Activated naive CD8-positive, alpha-beta T cell treated with anti-CD3 and anti-CD28 coated beads, Interleukin-2, amount 50 U/mL, for 24 hours (primary cell): Measurements from ENCODE around the gene VPS11.

Experiments used
- ATAC-seq: fragments of 150-1000 bp; cut with Tn5 transposase; one replicate; pipeline ENCODE4 v1.10.0; 2021
- DNase-seq: peaks from one replicate; pipeline ENCODE4 v3.0.0; 2021
- H3K27ac Mint-ChIP-seq: one replicate; pipeline ENCODE4 v1.8.0; 2021; ENCODE audit warnings: mild to moderate bottlenecking, mixed read lengths
- H3K27me3 Mint-ChIP-seq: one replicate; pipeline ENCODE4 v1.8.0; 2021; ENCODE audit warnings: mixed read lengths
- H3K36me3 Mint-ChIP-seq: one replicate; pipeline ENCODE4 v1.8.0; 2021; ENCODE audit warnings: low read depth, mixed read lengths
- H3K4me1 Mint-ChIP-seq: one replicate; pipeline ENCODE4 v1.8.0; 2021; ENCODE audit warnings: mixed read lengths
- H3K4me3 Mint-ChIP-seq: one replicate; pipeline ENCODE4 v1.8.0; 2021; ENCODE audit warnings: mild to moderate bottlenecking, moderate library complexity, mixed read lengths
- H3K9me3 Mint-ChIP-seq: one replicate; pipeline ENCODE4 v1.8.0; 2021; ENCODE audit warnings: mixed read lengths

VPS11 gene

DNA sequence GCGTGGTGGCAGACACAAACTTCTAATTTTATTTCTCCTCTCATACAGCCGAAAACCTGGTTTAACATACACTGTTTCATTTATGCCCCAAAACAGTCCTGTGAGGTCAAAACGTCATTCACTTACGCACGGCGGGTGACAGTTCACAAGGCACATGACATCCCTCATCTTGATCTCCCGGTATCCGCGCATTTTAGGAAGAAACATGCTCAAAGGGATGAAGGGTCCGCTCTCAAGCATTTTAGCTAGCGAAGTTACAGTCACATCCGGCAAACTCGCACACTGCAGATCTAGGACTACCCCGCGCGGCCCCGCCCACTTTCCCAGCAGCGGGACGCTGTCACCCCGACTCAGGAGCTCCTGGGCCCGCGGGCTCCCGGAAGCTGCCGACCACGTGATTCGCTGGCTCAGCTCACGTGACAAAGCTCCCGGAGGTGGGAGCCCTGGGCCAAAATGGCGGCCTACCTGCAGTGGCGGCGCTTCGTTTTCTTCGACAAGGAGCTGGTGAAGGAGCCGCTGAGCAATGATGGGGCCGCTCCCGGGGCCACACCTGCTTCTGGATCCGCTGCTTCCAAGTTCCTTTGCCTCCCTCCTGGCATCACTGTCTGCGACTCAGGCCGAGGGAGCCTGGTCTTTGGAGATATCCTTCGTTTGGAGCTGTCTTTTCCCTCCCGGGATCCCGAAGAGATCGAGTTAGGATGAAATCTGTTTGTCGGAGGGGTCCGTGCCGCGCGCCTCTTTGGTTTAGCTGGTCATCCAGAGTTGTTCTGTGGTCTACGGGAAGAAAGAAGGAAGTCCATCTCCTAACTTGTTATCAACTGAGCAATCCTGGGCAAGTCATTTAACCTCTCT is at the start of gene VPS11:
Gene VPS11, plus strand, starts transcription at position 448 of the 852 bp plus-strand sequence. Its CDS starts 6 bp downstream, at position 454.
- Mint-ChIP-seq H3K27me3 (no peaks in the 10 kb centered on the region), H3K27ac (peak within 1 kb of the TSS; percentile 93), H3K4me3 (peak within 1 kb of the TSS; percentile 87), H3K9me3 (no peaks in the 10 kb centered on the region), H3K4me1 (peaks cover 27% of the 10 kb centered on the region), H3K36me3 (peaks cover 16% of the 10 kb centered on the region)
- ATAC-seq (peak; percentile 100), DNase-seq (peak; percentile 99)

DNA sequence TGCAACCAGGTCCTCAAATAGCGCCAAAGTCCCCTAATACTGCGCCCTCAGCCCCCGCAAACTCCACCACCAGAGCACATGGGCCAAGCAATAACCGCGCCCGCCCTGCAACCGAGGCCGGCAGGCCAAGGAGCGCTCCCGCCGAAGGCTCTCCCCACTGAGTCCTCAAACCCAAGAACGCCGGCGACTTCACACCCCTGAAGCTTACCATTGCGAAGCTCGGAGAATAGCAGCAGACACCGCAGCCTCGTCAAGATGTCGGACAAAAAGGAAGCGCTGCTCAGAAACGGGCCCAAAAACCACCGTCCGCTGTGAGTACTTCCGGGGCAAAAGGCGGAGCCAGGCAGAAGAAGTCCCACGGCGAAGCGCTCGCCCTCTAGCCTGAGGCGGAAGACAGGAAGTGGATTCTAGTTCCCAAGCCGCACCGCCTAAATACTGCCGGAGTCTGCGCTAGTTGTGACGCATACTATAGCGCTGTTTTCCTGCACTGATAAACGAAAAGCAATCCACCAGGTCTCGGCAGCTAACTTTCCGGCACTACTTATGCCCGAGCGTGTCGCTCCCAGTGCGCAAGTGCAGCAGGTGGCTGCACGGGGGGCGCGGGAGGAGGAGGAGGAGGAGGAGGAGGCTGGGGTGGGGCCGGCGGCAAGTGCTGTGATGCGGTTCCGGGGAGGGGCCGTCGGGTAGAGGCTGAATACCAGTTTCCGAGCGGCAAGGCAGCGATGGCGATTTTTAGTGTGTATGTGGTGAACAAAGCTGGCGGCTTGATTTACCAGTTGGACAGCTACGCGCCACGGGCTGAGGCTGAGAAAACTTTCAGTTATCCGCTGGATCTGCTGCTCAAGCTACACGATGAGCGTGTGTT is 49.3 kb upstream of the VPS11 start, which contains the start of the genes RPS25 and TRAPPC4:
Gene RPS25, minus strand, starts transcription at position 270 of the 865 bp plus-strand sequence. Its CDS starts 59 bp downstream, at position 211.
Gene TRAPPC4, plus strand, starts transcription at position 693 of the 865 bp plus-strand sequence. Its CDS starts 30 bp downstream, at position 723.
- H3K27ac Mint-ChIP-seq = peak within 1 kb of the TSS; percentile 99
- H3K27me3 Mint-ChIP-seq = no peaks in the 10 kb centered on the region
- ATAC-seq (peak; percentile 91), DNase-seq (peak; percentile 94)
- H3K4me1 Mint-ChIP-seq = peaks cover 70% of the 10 kb centered on the region
- H3K4me3 Mint-ChIP-seq = peak within 1 kb of the TSS; percentile 99
- H3K9me3 Mint-ChIP-seq = no peaks in the 10 kb centered on the region
- peaks cover 75% of the 10 kb centered on the region for H3K36me3 Mint-ChIP-seq

DNA sequence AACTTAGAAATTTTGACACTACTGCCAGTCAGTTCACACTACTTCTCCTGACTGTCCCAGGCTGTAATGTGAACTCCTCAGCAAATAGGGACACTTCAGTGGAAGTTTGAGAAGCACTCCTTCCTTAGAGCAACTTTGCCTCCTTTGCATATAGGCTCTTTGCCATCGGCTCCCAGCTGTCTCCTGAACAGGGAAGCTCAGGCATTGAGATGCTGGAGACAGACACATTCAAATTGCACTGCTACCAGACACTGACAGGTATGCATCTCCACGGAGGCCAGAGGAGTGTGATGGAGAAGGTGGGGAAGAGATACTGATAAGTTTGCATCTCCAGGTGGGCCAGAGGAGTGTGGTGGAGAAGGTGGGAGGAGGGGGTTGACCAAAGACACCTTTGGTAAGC is 47.6 kb upstream of the VPS11 start:
- DNase-seq (no peak), ATAC-seq (no peak)
- peaks cover 72% of the 10 kb centered on the region for H3K4me1 Mint-ChIP-seq
- H3K4me3 Mint-ChIP-seq = peak overlapping the region; percentile 99
- no peaks in the 10 kb centered on the region for H3K9me3 Mint-ChIP-seq
- peaks cover 71% of the 10 kb centered on the region for H3K36me3 Mint-ChIP-seq
- H3K27ac Mint-ChIP-seq = peak overlapping the region; percentile 99
- no peaks in the 10 kb centered on the region for H3K27me3 Mint-ChIP-seq

DNA sequence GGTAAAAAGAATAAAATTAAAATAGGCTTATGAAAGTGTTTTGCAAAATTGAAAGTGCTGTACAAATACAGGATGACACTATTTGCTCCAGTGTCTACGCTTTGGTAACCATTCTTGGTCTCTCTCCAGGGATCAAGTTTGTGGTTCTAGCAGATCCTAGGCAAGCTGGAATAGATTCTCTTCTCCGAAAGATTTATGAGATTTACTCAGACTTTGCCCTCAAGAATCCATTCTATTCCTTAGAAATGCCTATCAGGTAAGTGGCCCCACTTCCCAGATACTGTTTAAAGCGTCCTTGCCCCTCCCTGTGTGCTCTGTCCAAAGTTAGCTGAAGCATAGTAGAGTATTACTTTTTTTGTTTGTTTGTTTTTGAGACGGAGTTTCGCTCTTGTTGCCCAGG is 46.0 kb upstream of the VPS11 start:
- H3K4me3 Mint-ChIP-seq = peak overlapping the region; percentile 99
- ATAC-seq (no peak), DNase-seq (no peak)
- H3K9me3 Mint-ChIP-seq = no peaks in the 10 kb centered on the region
- peaks cover 57% of the 10 kb centered on the region for H3K4me1 Mint-ChIP-seq
- peak overlapping the region; percentile 54 for H3K27ac Mint-ChIP-seq
- peaks cover 59% of the 10 kb centered on the region for H3K36me3 Mint-ChIP-seq
- no peaks in the 10 kb centered on the region for H3K27me3 Mint-ChIP-seq

DNA sequence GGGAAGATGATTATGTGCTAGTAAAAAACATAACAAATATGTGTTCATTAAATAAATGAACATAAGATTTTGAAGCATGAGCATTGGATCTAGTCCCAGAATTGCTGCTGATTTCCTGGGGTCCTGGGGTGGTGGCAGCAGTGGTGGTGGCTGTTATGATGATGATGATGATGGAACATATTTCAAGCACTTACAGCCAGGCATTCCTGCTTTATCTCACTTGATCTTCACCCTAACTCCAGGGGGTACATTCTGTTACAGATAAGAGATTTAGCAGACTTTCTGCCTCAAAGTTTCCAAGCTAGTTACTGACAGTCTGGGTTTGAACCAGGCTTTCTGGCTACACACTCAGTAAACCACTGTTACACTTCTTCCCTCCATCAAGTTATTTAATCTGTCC is 43.9 kb upstream of the VPS11 start:
- H3K4me1 Mint-ChIP-seq = peaks cover 48% of the 10 kb centered on the region
- H3K4me3 Mint-ChIP-seq = no peak overlapping the region
- peaks cover 43% of the 10 kb centered on the region for H3K36me3 Mint-ChIP-seq
- H3K9me3 Mint-ChIP-seq = no peaks in the 10 kb centered on the region
- H3K27ac Mint-ChIP-seq = peak overlapping the region; percentile 77
- DNase-seq (no peak), ATAC-seq (no peak)
- H3K27me3 Mint-ChIP-seq = no peaks in the 10 kb centered on the region

DNA sequence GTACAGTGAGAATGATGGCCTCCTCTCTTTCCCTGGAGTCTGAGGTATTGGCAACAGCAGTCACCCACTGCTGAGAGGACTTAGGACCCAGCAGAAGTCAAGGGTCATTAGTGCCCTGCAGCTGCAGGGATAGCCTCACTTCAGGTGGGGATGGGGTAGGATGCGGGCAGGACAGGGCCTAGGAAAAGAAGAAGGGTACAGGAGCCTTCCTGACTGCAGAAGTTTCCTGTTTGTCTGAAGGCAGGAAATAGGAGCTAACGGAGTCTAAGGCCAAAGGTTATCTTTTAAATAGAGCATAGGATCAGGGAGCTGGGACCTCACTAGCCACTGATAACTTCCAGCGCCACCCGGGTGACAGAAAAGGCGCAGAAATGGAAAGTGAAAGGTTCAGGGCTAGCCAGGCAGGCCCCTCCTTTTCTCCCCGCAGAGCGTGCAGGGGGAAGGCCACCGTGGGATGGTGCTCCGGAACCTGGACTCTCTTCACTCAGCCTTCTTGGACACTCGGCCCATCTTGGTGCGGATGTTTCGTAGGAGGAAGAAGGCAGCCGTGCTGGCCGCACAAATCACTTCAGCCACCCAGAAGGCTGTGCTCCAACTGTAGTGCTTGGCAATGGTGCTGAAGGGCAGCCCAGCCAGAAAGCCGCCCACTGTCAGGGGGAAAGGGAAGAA is 43.1 kb upstream of the VPS11 start:
- peaks cover 54% of the 10 kb centered on the region for H3K4me1 Mint-ChIP-seq
- no peak overlapping the region for H3K4me3 Mint-ChIP-seq
- H3K27ac Mint-ChIP-seq = peak overlapping the region; percentile 77
- no peaks in the 10 kb centered on the region for H3K27me3 Mint-ChIP-seq
- H3K36me3 Mint-ChIP-seq = peaks cover 45% of the 10 kb centered on the region
- no peaks in the 10 kb centered on the region for H3K9me3 Mint-ChIP-seq
- ATAC-seq = no peak
- DNase-seq = no peak

DNA sequence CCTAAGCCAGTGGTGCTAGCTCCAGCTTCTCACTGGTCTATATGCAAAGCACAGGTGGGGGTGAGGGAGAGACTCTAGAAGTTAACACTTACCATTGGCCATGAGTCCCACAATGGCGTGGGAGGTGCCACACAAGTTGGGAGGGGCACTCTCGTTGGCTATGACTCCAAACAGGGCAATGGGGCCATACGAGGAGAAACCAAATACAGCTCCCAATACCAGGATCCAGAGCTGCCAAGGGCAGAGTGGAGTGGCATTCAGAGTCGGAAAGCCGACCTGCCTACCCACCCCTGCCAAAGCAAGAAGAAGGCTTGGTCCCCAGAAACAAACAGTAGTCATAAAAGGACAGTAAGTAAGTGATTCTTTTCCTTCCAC is 42.5 kb upstream of the VPS11 start:
- DNase-seq (no peak), ATAC-seq (no peak)
- Mint-ChIP-seq H3K4me1 (peaks cover 54% of the 10 kb centered on the region), H3K27ac (no peak overlapping the region), H3K36me3 (peaks cover 43% of the 10 kb centered on the region), H3K27me3 (no peaks in the 10 kb centered on the region), H3K9me3 (no peaks in the 10 kb centered on the region), H3K4me3 (no peak overlapping the region)

DNA sequence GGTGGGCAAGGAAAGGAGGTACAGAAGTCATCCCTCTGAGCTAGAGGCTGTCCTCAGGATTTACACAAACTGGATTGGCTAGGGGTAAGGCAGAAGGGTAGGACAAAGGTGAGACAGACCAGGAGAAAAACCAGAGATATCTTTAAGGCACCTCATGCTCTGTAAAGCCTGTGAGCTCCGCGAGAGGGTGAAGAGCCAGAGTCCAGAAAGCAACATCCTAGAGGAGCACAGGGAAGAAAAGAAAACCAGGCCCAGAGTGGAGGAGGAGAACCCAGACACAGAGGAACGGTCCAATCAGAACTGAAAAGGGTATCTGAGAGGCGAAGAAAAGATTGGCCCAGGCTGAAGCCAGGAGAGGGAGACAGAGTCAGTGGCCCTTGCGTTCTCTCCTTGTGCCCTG is 42.1 kb upstream of the VPS11 start:
- ATAC-seq (no peak), DNase-seq (no peak)
- no peak overlapping the region for H3K4me3 Mint-ChIP-seq
- H3K36me3 Mint-ChIP-seq = peaks cover 40% of the 10 kb centered on the region
- no peak overlapping the region for H3K27ac Mint-ChIP-seq
- peaks cover 50% of the 10 kb centered on the region for H3K4me1 Mint-ChIP-seq
- no peaks in the 10 kb centered on the region for H3K9me3 Mint-ChIP-seq
- H3K27me3 Mint-ChIP-seq = no peaks in the 10 kb centered on the region

DNA sequence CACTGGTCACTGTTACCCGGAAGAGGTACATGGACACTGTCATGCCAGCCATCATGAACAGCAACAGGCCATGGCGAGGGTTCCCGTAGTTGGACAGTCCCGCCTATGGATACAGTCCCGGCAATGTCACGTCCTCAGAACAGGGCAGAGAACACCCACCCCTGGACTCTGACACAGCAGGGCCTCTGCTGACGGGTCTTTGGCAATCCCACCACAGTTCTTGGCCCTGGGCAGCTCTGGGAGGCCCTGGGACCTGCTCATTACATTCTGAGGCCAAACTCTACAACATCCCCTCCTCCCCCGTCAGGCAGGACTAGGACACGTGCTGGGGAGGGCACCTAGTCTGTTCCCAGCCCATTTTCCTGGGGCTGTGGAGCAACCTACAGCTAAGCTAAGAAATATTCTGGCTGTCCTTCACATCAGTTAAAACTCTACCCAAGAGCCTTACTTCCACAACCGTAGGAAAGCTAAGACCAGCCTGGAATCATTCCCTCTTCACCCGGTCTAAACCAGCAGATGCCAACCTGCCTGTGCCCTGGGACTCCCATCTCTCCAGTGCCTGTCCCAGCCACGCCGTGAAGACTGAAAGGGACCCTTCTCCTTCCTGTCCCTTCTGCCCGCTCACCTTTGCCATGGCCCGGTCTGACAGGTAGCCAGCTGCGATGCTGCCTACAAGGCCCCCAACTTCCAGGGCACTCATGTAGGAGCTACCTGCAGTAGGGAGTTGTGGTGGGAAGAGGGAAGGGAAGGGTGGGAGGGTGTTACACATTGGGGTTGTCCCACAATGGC is 41.4 kb upstream of the VPS11 start:
- no peaks in the 10 kb centered on the region for H3K9me3 Mint-ChIP-seq
- no peak overlapping the region for H3K4me3 Mint-ChIP-seq
- DNase-seq (no peak), ATAC-seq (no peak)
- peaks cover 47% of the 10 kb centered on the region for H3K4me1 Mint-ChIP-seq
- H3K36me3 Mint-ChIP-seq = peaks cover 38% of the 10 kb centered on the region
- H3K27ac Mint-ChIP-seq = no peak overlapping the region
- no peaks in the 10 kb centered on the region for H3K27me3 Mint-ChIP-seq

DNA sequence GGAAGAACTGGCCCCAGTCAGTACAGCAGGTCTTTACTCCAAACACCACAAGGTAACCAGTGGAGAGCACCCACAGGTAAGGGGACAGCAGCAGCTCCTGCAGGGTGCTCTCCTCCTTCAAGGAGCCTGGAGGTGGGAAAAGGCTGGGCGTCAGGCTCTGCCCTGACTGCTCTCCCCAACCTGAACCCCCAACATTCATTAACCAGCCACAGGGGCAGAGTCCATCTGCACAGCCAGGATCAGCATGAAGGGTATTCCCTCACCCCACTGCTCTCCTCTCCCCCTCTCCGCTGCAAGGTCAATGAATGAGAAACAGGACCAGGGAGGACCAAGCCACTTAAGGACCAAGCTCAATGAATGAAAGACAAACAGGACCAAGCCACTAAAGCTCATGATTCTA is 40.6 kb upstream of the VPS11 start:
- Mint-ChIP-seq H3K9me3 (no peaks in the 10 kb centered on the region), H3K36me3 (peaks cover 31% of the 10 kb centered on the region), H3K27me3 (no peaks in the 10 kb centered on the region), H3K4me3 (no peak overlapping the region), H3K4me1 (peaks cover 39% of the 10 kb centered on the region), H3K27ac (no peak overlapping the region)
- no peak for ATAC-seq
- DNase-seq = no peak

DNA sequence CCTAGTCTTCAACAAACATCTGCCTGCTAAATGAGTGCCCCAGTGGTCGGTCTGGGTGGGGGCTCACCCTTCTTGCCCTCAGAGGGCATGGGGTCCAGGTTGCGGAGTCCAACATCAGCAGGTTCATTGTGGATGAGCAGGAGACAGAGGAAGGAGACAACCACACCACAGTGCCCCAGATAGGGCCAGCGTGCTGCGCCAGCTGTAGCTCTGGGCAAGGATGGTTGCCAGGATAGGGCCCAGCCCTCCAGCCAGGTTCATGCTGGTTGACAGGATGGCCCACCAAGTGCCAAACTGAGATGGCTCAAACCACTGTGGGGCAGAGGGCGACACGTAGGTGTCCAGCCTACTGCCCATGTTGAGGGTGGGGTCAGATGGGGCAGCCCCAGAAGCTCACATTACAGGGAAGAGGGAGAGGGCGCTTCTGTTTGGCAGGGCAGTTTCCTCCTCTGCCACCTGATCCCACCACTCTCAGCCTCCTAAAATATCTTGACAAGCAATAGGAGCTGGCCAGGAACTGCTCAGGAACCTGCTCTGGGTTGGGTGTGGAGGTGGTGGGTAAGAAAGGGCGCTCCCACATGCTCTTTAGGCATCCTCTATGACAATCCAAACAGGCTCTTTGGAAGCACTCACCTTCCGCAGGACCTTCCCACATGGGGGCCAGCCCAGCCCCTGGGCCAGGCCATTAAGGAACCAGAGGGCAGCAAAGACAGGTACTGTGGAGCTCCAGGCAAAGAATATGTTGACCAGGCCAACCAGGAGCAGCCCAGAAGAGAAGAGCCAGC is 39.9 kb upstream of the VPS11 start:
- no peak overlapping the region for H3K4me3 Mint-ChIP-seq
- H3K9me3 Mint-ChIP-seq = no peaks in the 10 kb centered on the region
- H3K36me3 Mint-ChIP-seq = peaks cover 25% of the 10 kb centered on the region
- H3K4me1 Mint-ChIP-seq = peaks cover 35% of the 10 kb centered on the region
- ATAC-seq (no peak), DNase-seq (no peak)
- no peaks in the 10 kb centered on the region for H3K27me3 Mint-ChIP-seq
- H3K27ac Mint-ChIP-seq = no peak overlapping the region

DNA sequence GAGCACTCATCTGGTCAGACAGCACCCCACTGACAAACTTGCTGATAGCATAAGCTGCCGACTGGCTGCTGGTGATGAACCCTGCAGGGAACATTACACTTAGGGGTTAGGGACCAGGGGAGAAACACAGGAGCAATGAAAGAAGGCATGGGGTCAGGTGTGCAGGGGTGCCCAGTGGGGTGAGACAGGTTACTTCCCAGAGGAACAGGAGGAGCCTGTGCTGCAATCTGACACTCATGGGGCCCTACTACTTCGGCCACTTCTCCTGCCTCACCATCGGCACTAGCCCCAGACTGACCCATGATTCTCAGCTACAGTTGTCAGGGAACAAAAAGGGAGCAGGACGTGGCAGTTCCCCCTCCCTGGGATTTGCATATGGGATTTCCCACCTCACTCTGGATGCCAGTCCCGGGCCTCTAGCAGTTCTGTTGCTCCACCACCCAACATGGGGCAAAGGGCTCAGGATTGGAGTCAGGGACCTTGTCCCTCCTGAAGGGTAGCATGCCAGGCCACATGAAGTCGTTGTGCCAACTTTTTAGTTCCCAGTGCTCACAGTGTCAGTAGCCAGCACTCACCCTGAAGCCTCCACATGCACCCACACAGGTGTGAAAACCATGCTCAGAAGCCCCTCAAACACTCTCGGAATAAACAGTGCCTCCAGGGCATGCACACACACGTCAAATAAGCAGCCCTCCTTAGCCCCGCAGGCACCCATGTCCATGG is 39.1 kb upstream of the VPS11 start:
- ATAC-seq (no peak), DNase-seq (no peak)
- Mint-ChIP-seq H3K36me3 (peaks cover 20% of the 10 kb centered on the region), H3K27ac (no peak overlapping the region), H3K27me3 (no peaks in the 10 kb centered on the region), H3K4me1 (peaks cover 31% of the 10 kb centered on the region), H3K9me3 (no peaks in the 10 kb centered on the region), H3K4me3 (peak overlapping the region; percentile 84)

DNA sequence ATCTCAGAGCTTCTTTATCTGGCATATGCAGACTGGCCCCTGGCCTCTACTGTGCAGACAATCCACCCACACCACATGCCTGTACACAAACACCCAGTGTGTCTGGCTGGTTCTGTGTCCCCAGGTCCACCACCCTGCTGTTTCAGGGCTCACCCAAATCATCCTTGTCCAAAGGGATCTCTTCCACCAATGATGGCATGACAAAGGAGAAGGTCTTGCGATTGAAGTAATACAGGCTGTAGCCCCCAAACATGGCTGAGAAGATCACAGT is 38.6 kb upstream of the VPS11 start:
- Mint-ChIP-seq H3K27ac (no peak overlapping the region), H3K36me3 (peaks cover 17% of the 10 kb centered on the region), H3K4me3 (peak overlapping the region; percentile 84), H3K4me1 (peaks cover 26% of the 10 kb centered on the region), H3K27me3 (no peaks in the 10 kb centered on the region), H3K9me3 (no peaks in the 10 kb centered on the region)
- DNase-seq (no peak), ATAC-seq (no peak)
